Osteocyte (in vitro differentiated cells): ENCODE measurements around the gene LAX1. TPM values are rescaled to one million over a fixed set of nuclear protein-coding genes. Genes with fewer than 3 reads are reported as not detected.

Experiments used
- DNase-seq: peaks from one replicate; pipeline ENCODE4 v3.0.0; 2021; ENCODE audit warnings: mixed read lengths; ENCODE audit not compliant: unreplicated experiment; ENCODE audit errors: extremely low spot score
- H3K27ac Mint-ChIP-seq: one replicate; pipeline ENCODE4 v1.8.0; 2021; ENCODE audit warnings: mild to moderate bottlenecking, mixed read lengths; ENCODE audit not compliant: unreplicated experiment
- H3K27me3 Mint-ChIP-seq: one replicate; pipeline ENCODE4 v1.8.0; 2021; ENCODE audit warnings: mixed read lengths; ENCODE audit not compliant: unreplicated experiment
- H3K36me3 Mint-ChIP-seq: one replicate; pipeline ENCODE4 v1.8.0; 2021; ENCODE audit warnings: mixed read lengths; ENCODE audit not compliant: unreplicated experiment
- H3K4me1 Mint-ChIP-seq: one replicate; pipeline ENCODE4 v1.8.0; 2021; ENCODE audit warnings: mixed read lengths; ENCODE audit not compliant: unreplicated experiment
- H3K4me3 Mint-ChIP-seq: one replicate; pipeline ENCODE4 v1.8.0; 2021; ENCODE audit warnings: mild to moderate bottlenecking, moderate library complexity, mixed read lengths; ENCODE audit not compliant: unreplicated experiment
- H3K9me3 Mint-ChIP-seq: one replicate; pipeline ENCODE4 v1.8.0; 2021; ENCODE audit warnings: mixed read lengths; ENCODE audit not compliant: unreplicated experiment
- total RNA-seq: library from RNA; stranded (reverse); gene quantifications from 2 replicates; pipeline ENCODE4 v1.2.1, GENCODE V29; 2021
- TF ChIP-seq, protein P1 (sequence below): fragments of 200-600 bp; sonication (generic); IDR thresholded peaks from 2 replicates; pipeline ENCODE4 v1.5.0; 2021; ENCODE audit warnings: antibody characterized with exemption, mild to moderate bottlenecking, moderate library complexity

The LAX1 gene
- total RNA-seq, 1 donor from 2014 or later, result not detected

DNA sequence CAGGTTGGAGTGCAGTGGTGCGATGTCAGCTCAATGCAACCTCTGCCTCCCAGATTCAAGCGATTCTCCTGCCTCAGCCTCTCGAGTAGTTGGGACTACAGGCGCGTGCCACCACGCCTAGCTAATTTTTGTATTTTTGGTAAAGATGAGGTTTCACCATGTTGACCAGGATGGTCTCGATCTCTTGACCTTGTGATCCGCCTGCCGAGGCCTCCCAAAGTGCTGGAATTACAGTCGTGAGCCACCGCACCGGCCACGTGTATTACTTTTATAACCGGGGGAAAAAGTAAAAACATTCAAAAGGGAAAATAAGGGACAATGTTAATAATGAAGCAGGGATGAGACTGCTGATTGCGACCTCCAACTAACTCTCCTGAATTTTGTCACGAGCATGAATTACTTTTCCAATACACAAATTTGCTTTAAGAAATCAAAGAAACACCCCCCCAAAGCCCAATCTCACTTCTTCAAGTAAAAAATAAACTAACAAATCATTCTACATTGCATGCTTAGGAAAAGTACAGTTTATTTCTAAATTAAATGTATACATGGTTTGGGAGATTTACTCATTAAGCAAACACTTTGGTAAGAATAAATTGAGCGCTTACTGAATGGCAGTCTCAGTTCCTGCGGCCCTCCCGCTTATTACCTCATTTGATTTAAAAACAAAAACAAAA lies 29.9 kb downstream of the LAX1 start:
- H3K4me1 Mint-ChIP-seq, result peaks cover 31% of the 10 kb centered on the region
- H3K9me3 Mint-ChIP-seq, result peaks cover 5% of the 10 kb centered on the region
- no peaks in the 10 kb centered on the region for H3K27me3 Mint-ChIP-seq
- peak overlapping the region; percentile 96 for H3K4me3 Mint-ChIP-seq
- peak overlapping the region; percentile 98 for H3K27ac Mint-ChIP-seq
- TF ChIP-seq, protein P1, sequence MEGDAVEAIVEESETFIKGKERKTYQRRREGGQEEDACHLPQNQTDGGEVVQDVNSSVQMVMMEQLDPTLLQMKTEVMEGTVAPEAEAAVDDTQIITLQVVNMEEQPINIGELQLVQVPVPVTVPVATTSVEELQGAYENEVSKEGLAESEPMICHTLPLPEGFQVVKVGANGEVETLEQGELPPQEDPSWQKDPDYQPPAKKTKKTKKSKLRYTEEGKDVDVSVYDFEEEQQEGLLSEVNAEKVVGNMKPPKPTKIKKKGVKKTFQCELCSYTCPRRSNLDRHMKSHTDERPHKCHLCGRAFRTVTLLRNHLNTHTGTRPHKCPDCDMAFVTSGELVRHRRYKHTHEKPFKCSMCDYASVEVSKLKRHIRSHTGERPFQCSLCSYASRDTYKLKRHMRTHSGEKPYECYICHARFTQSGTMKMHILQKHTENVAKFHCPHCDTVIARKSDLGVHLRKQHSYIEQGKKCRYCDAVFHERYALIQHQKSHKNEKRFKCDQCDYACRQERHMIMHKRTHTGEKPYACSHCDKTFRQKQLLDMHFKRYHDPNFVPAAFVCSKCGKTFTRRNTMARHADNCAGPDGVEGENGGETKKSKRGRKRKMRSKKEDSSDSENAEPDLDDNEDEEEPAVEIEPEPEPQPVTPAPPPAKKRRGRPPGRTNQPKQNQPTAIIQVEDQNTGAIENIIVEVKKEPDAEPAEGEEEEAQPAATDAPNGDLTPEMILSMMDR, result no peak
- peaks cover 22% of the 10 kb centered on the region for H3K36me3 Mint-ChIP-seq
- peak; percentile 21 for DNase-seq

DNA sequence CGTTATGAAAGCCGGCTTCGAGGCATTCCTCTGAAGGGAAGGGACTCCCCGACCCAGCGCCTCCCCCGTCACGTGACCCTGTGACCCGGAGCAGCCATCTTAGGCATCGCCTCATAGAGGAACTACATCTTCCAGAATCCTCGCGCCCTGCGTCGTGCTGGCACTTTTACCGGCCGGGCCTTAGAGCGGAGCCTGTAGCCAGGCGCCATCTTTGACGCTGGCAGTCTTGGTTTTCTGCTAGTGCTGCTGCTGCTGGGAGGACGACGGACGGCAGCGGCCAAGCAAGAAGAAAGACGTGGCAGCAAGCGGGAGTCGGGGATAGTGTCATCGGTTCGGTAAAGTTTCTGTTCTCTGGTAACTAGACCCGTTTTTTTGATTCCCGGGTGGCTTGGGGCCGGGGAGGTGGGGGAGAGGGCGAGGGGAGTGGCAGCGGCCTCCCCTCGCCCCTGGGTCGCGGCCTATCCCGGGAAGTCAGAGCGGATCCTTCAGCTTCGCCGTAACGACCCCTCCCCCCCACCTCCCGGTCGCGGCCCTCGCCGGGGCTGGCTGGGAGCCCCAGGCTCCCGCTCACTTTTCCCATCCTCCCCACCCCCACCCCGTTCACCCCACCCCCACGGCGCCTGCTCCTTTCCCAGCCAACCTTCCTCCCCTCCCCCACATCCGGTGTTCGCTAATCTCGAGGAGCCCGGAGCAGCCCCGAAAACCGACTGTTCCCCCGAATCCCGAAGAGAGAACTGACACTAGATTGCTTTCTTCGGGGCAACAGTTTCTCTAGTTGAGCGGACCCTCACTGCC lies 30.7 kb downstream of the LAX1 start, which contains the start of the genes ZBED6 and ZC3H11A:
TSS of gene ZBED6 (plus strand) at position 183 of the 795 bp plus-strand sequence. CDS start 1,900 bp downstream, outside the sequence.
TSS of gene ZC3H11A (plus strand) at position 183 of the 795 bp plus-strand sequence. CDS start 21,448 bp downstream, outside the sequence.
- Mint-ChIP-seq H3K27ac (peak within 1 kb of the TSS; percentile 98), H3K36me3 (peaks cover 22% of the 10 kb centered on the region), H3K9me3 (peaks cover 5% of the 10 kb centered on the region), H3K4me1 (peaks cover 35% of the 10 kb centered on the region), H3K4me3 (peak within 1 kb of the TSS; percentile 96), H3K27me3 (no peaks in the 10 kb centered on the region)
- DNase-seq, result peak; percentile 99
- TF ChIP-seq, protein P1, result no peak

DNA sequence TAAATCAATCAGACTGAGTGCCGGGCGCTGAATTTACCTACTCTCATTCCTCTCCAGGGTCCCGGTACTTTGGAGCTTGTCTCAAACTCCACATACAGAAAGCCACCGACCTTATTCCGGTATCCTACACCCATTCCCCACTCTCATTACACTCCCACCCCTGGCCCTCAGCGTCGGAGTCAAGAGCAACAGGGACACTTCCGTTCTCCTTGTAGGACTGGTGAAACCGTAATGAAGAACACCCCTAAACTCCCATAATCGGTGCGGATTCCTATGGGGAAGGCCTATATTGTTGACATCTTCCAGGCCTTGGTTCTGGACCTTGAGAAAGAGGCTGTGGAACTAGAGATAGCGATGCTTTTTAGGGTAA lies 31.2 kb downstream of the LAX1 start:
- peak overlapping the region; percentile 98 for H3K27ac Mint-ChIP-seq
- peaks cover 22% of the 10 kb centered on the region for H3K36me3 Mint-ChIP-seq
- no peak for DNase-seq
- H3K9me3 Mint-ChIP-seq, result peaks cover 5% of the 10 kb centered on the region
- H3K4me1 Mint-ChIP-seq, result peaks cover 37% of the 10 kb centered on the region
- peak overlapping the region; percentile 96 for H3K4me3 Mint-ChIP-seq
- H3K27me3 Mint-ChIP-seq, result no peaks in the 10 kb centered on the region
- TF ChIP-seq, protein P1, result no peak

DNA sequence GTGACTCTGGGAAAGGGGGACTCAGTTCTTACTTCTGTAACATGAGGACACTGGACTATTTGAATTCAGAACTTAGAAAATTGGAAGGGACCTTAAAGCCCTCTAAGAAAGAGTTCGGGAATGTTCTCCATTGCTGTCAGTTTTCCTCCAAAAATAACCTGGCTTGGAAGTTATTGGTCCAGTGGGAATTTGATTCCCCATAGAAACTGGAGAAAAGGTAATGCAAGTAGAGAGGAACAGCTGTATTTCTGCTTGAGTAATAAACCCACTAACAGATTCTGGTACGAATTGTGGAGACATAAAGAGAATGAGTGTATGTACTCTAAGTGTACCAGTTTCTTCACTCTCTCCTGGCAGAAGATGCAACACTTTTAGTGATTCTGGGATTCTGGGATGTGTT lies 32.2 kb downstream of the LAX1 start:
- Mint-ChIP-seq H3K4me1 (peaks cover 45% of the 10 kb centered on the region), H3K36me3 (peaks cover 22% of the 10 kb centered on the region), H3K9me3 (peaks cover 5% of the 10 kb centered on the region), H3K4me3 (peak overlapping the region; percentile 96), H3K27me3 (no peaks in the 10 kb centered on the region), H3K27ac (peak overlapping the region; percentile 98)
- no peak for DNase-seq
- TF ChIP-seq, protein P1, result no peak
